Astrocyte of the cerebellum (primary cell): ENCODE measurements around the gene PHF23.

Experiments used
- DNase-seq: peaks from one replicate; pipeline ENCODE4 v3.0.0-alpha.2; 2011; ENCODE audit warnings: low read depth
- H3K4me3 ChIP-seq: 2 replicates; pipeline ENCODE4 v1.5.1; 2011; ENCODE audit warnings: mild to moderate bottlenecking, low read depth, low read length, moderate library complexity
- CTCF ChIP-seq: IDR thresholded peaks from 2 replicates; pipeline ENCODE4 v1.5.1; 2012; ENCODE audit warnings: low read length, low read depth, moderate library complexity, mild to moderate bottlenecking; ENCODE audit errors: missing control alignments
- in situ Hi-C: cut with HindIII; loops from 2 replicates; pipeline ENCODE4 v1.10.0; 2017; ENCODE audit warnings: low sequenced_read_pairs

The PHF23 gene

GRCh38 chr17:7192271-7192937, 46.9 kb downstream of the PHF23 start:
- no peak for TF ChIP-seq CTCF
- in situ Hi-C loops, result no loop called here
- DNase-seq, result no peak

DNA sequence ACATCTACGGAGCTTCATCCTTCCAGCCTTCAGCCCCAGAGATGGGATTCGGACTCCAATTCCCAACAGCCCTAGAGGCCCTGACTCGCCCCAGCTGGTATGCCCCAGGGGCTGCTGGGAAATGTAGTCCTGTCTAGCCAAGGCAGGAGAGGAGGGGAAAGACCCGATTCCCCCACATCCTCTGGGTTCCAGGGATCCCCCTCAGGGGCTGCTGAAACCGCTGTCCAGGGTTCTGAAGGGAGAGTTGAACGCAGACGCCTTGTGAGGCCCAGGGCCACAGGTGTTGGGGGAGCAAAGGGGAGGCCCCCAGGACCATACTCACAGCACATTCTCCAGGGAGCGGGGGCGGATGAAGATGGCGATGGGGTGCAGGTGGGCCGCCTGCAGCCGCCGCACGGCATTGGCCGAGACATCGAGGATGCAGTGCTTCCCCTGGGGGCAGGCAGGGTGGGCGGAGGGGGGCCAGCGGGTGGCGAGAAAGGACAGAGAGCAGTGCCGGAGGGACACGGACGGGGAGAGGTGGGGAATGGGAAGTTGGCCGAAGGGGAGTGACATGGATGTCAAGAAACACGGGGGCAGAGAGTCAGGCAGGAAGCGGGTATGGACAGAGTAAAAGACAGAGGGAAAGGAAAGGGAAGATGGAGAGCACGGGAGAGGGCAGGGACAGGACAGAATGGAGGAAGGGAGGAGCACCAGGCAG, 47.5 kb downstream of the PHF23 start:
- in situ Hi-C loops, result no loop called here
- no peak overlapping the region for H3K4me3 ChIP-seq
- DNase-seq, result no peak
- TF ChIP-seq CTCF, result no peak

More at GRCh38 chr17:7192271-7192937, 46.9 kb downstream of the PHF23 start:
- H3K4me3 ChIP-seq, result no peak overlapping the region

GRCh38 chr17:7191069-7191468, 48.2 kb downstream of the PHF23 start:
- no peak overlapping the region for H3K4me3 ChIP-seq
- in situ Hi-C loops, result no loop called here
- TF ChIP-seq CTCF, result no peak
- no peak for DNase-seq

GRCh38 chr17:7190276-7190917, 48.9 kb downstream of the PHF23 start:
- no peak overlapping the region for H3K4me3 ChIP-seq
- in situ Hi-C loops, result no loop called here
- no peak for TF ChIP-seq CTCF
- no peak for DNase-seq

DNA sequence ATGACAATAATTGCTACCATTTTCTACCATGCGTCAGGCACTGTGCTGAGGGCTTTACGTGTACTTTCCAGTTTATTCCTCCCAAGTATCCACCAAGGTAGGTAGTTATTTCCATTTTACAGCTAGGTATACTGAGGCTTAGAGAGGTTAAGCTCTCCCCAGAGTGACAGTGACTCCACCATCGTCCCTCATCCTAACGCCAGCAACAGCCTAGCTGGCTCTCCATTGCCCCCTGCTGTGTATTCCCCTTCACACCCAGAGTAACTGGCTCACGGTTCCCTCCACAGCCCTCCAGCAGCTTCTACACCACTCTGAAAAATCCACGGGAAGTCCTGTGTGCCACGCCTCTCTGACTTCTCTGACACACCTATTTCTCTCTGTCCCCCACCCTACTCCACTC, 53.0 kb downstream of the PHF23 start:
- no peak for TF ChIP-seq CTCF
- in situ Hi-C loops, result no loop called here
- no peak overlapping the region for H3K4me3 ChIP-seq
- DNase-seq, result no peak
